ENCODE results near the gene NKAIN2.

The NKAIN2 gene

DNA sequence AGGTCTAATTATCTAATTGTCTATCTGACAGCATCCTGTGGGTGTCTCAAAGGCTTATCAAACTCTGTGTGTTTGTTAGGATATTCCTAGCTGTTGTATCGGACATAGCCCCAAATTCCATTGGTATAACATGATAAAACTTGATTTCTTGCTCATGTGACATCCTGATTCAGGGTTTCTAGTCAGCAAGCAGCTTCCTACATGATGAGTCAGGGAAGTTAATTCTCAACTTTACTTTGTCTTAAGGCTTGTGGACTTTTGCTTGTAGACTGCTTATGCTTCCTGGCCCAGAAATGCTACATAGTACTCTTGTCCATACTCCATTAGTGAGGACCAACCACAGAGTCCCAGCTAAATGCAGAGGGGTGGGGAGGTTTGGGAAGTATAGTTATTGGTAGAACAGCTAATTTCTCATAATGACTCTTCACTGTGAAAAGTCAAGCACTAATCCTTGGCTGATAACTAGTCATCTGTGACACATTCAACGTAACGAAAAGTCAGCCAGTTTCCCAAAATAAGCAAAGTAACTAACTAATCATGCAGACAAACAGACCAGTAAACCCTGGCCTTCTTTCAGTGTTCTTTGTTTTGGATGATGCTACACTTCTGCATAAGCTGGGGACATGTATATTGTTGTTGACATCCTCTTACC is 25.8 kb downstream of the NKAIN2 start:
- intact Hi-C loops (cut with DNase I; ENCODE audit: low total_unique reads): no loop called here
- Histone ChIP-seq H3K27me3 (no peaks in the 10 kb centered on the region), H3K4me1 (no peaks in the 10 kb centered on the region), H3K36me3 (no peaks in the 10 kb centered on the region), H3K27ac (no peak overlapping the region), H3K4me3 (no peak overlapping the region), H3K9me3 (no peaks in the 10 kb centered on the region)
- TF ChIP-seq, protein P1, sequence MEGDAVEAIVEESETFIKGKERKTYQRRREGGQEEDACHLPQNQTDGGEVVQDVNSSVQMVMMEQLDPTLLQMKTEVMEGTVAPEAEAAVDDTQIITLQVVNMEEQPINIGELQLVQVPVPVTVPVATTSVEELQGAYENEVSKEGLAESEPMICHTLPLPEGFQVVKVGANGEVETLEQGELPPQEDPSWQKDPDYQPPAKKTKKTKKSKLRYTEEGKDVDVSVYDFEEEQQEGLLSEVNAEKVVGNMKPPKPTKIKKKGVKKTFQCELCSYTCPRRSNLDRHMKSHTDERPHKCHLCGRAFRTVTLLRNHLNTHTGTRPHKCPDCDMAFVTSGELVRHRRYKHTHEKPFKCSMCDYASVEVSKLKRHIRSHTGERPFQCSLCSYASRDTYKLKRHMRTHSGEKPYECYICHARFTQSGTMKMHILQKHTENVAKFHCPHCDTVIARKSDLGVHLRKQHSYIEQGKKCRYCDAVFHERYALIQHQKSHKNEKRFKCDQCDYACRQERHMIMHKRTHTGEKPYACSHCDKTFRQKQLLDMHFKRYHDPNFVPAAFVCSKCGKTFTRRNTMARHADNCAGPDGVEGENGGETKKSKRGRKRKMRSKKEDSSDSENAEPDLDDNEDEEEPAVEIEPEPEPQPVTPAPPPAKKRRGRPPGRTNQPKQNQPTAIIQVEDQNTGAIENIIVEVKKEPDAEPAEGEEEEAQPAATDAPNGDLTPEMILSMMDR (IDR thresholded peaks at IDR 0.05): no peak
- no peak for DNase-seq

DNA sequence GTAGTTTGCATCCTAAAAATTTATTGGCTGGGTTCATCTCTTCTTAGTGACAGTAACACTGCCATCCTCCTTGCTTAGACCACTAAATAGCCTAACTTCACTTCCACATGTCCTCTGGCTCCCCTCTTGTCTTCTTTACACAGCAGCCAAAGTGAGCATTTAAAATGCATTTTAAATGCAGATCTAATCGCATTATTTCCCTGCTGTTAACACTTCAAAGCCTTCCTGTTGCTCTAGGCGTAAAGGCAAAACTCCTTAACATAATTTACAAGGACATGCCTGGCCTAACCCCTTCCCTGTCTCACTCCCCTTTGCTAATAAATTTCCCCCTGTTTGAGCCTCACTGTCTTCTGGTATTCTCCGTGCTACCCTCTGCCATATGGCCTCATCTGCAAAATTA is 26.5 kb downstream of the NKAIN2 start:
- H3K4me3 ChIP-seq: no peak overlapping the region
- TF ChIP-seq, protein P1 (IDR thresholded peaks at IDR 0.05): no peak
- no peaks in the 10 kb centered on the region for H3K9me3 ChIP-seq
- no peak for DNase-seq
- H3K36me3 ChIP-seq: no peaks in the 10 kb centered on the region
- no peak overlapping the region for H3K27ac ChIP-seq
- no peaks in the 10 kb centered on the region for H3K27me3 ChIP-seq
- intact Hi-C loops (cut with DNase I; ENCODE audit: low total_unique reads): no loop called here
- H3K4me1 ChIP-seq: no peaks in the 10 kb centered on the region

DNA sequence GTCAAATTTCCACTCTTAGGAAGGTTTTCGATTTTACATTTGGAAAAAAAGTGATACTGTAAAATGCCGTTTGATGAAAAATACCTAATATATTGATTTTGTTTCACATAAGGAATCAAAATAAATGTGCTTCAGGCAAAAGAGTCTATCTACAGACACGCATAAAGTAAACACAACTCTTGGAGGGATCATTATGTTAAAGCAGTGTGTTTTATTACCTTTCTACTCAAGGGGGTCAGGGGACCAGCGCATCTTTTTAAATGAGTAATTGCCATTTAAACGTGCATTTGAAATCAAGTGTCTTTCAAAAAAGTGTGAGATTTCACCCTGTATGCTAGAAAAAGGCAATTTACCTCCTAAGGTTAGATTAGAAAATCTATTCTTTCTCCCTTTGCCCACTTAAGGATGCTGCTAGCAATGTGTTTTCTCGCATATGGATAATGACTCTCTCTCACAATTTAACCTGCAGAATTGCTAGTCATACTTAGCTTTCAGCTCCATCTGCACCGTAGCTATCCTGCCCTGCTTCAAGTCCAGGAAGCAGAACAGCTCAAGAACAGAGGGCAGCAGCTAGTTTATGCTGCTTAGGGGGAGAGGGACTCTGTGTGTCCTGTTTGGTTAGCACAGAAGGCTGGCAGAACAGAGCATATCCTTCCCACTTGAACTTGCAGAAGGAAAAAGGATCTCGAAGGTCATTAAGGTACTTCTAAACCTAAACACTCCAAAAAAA is 35.0 kb downstream of the NKAIN2 start:
- Histone ChIP-seq H3K27me3 (no peaks in the 10 kb centered on the region), H3K4me1 (no peaks in the 10 kb centered on the region), H3K27ac (no peak overlapping the region), H3K4me3 (no peak overlapping the region), H3K9me3 (no peaks in the 10 kb centered on the region), H3K36me3 (no peaks in the 10 kb centered on the region)
- TF ChIP-seq, protein P1 (IDR thresholded peaks at IDR 0.05): no peak
- intact Hi-C loops (cut with DNase I; ENCODE audit: low total_unique reads): no loop called here
- no peak for DNase-seq

DNA sequence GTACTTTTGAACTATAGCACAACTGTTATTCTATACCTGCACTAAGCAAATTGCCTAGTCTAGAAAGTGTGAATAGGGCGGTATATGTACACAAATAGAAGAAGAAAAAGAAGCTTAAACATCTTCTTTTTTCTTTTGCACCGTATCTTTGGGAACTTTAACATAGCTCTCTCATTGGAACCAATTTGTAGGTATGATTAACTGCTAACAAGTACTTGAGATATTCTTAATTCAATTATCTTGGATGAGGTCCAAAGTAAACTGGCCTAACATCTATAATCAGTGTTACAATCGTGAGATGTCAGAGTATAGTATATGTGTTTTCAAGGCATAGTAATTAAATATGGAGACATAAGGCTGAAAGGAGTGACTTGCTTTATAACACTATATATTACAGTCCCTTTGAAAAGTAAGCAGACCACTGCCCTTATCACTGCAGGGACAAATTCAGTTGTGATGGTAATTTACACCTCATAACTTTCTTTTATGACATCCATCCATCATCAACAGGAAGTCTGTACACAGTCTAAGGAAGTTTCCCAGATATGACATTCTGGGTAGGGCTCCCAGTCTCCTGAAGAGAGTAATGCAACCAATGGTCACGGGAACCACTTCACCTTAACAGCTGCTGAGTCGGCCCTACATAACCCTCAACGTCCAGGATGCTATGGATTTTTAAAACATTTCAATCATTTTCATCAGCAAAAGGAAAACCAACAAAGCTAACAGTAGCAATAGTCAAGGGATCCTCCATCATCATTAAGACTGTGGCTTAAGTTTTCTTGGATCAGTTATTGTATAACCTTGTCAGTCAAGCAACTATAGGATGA is 37.6 kb downstream of the NKAIN2 start:
- Histone ChIP-seq H3K36me3 (no peaks in the 10 kb centered on the region), H3K9me3 (no peaks in the 10 kb centered on the region), H3K27me3 (no peaks in the 10 kb centered on the region), H3K4me1 (no peaks in the 10 kb centered on the region), H3K27ac (no peak overlapping the region), H3K4me3 (no peak overlapping the region)
- DNase-seq: no peak
- intact Hi-C loops (cut with DNase I; ENCODE audit: low total_unique reads): no loop called here
- TF ChIP-seq, protein P1 (IDR thresholded peaks at IDR 0.05): no peak

DNA sequence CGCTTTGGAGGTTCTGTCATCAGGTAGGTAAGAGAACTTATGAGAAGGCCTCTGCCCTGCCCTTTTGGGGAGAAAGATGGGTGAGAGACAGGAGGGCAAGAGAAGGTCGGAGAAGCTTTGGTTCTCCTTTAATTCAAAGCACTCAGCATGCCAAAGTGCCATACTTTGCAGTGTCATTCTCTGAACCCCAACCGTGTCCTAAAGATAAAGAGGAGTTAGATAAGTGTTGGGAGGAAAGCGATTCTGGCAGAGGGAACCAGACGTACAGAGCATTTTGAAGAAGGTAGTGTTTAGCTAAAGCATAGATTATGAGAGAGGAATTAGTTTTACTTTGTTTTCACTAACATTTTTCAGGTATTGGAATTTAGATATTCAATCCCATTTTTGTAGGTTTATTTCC is 40.3 kb downstream of the NKAIN2 start:
- intact Hi-C loops (cut with DNase I; ENCODE audit: low total_unique reads): no loop called here
- Histone ChIP-seq H3K27ac (no peak overlapping the region), H3K27me3 (no peaks in the 10 kb centered on the region), H3K36me3 (no peaks in the 10 kb centered on the region), H3K4me3 (no peak overlapping the region), H3K9me3 (no peaks in the 10 kb centered on the region), H3K4me1 (no peaks in the 10 kb centered on the region)
- no peak for DNase-seq
- TF ChIP-seq, protein P1 (IDR thresholded peaks at IDR 0.05): no peak

All from tibial artery (tissue), 4 donors.